ENCODE measurements around the gene KLF2.

The KLF2 gene

DNA sequence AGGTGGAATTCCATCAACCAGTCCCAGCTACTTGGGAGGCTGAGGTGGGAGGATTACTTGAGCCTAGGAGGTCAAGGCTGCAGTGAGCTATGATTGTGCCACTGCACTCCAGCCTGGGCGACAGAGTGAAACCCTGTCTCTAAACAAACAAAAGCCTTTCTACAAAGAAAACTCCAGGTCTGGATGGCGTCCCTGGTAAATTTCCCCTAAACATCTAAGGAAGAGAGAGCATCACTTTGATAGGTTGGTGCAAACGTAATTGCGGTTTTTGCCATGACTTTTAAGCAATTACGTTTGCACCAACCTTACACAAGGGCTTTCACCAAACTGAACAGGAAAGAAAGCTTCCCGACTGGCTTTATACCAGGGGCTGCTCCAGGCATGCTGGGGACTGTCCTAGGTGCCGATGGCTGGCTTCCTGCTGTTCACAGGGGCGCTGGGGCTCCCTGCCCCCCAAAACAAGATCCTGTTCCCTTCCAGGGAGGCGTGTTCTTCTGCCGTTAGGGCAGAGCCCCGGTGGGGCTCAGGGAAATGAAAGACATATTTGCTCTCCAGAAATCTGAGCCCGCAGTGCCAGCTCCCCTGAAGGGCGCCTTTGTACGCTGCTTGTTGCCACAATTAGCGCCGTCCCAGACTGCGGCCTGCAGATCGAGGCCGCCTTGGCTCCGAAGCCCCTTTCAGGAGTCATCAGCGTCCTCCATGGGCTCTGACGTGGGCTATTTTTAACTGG, 38.7 kb upstream of the KLF2 start:
- Mint-ChIP-seq H3K36me3 (ENCODE audit: low read depth) (no peaks in the 10 kb centered on the region), H3K27ac (peak overlapping the region; percentile 59 to 100 (median 81)), H3K9me3 (no peaks in the 10 kb centered on the region), H3K4me3 (peak overlapping the region in 1 of 3 experiments; percentile 51), H3K27me3 (ENCODE audit: low read depth) (peaks cover 28% of the 10 kb centered on the region), H3K4me1 (peaks cover 51% of the 10 kb centered on the region)
- no peak for TF ChIP-seq CTCF (IDR thresholded peaks at IDR 0.05; ENCODE audit: unreplicated experiment in 3 of 3)

DNA sequence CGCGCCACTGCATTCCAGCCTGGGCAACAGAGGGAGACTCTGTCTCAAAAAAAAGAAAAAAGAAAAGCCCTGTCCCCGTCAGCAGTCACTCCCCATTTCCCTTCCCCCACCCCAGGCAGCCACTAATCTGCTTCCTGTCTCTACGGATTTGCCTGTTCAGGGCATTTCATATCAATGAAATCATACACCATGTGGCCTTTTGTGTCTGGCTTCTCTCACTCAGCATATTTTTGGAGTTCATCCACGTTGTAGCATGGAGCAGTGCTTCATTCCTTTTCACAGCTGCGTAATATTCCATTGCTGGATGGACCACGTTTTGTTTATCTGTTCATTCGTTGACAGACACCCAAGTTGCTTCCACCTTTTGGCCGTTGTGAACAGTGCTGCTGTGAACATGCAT, 36.1 kb upstream of the KLF2 start:
- Mint-ChIP-seq H3K4me3 (no peak overlapping the region), H3K4me1 (peaks cover 43% of the 10 kb centered on the region), H3K9me3 (no peaks in the 10 kb centered on the region), H3K27ac (peak overlapping the region in 1 of 3 experiments; percentile 68), H3K27me3 (ENCODE audit: low read depth) (peaks cover 23% of the 10 kb centered on the region), H3K36me3 (ENCODE audit: low read depth) (no peaks in the 10 kb centered on the region)
- no peak for TF ChIP-seq CTCF (IDR thresholded peaks at IDR 0.05; ENCODE audit: unreplicated experiment in 3 of 3)

DNA sequence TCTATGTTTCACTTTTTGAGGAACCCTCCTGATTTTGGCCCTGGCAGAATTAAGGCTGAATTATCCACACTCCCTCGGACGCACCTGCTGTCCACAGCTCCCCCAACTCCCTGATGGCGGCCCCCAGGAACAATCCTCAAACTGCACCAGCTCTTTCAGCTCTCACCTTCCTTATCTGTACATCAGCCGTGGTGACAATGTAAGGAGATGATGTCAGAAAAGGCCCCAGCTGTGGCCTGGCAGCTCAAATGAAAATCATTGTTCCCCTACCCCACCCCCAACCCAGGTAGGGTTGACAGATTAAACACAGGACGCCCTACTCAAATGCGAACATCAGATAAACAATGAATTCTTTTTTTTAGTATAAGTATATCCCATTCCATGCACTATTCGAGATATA, 35.0 kb upstream of the KLF2 start:
- Mint-ChIP-seq H3K4me1 (peaks cover 39% of the 10 kb centered on the region), H3K27me3 (ENCODE audit: low read depth) (peaks cover 18% of the 10 kb centered on the region), H3K36me3 (ENCODE audit: low read depth) (no peaks in the 10 kb centered on the region), H3K9me3 (no peaks in the 10 kb centered on the region), H3K4me3 (no peak overlapping the region), H3K27ac (peak overlapping the region in 2 of 3 experiments; percentile 33 to 74)
- TF ChIP-seq CTCF (IDR thresholded peaks at IDR 0.05; ENCODE audit: unreplicated experiment in 3 of 3) = no peak

- Mint-ChIP-seq H3K36me3 (ENCODE audit: low read depth) (no peaks in the 10 kb centered on the region), H3K27ac (peak overlapping the region; percentile 35 to 83 (median 79)), H3K9me3 (no peaks in the 10 kb centered on the region), H3K27me3 (ENCODE audit: low read depth) (peaks cover 15% of the 10 kb centered on the region), H3K4me3 (no peak overlapping the region), H3K4me1 (peaks cover 34% of the 10 kb centered on the region)
- no peak for TF ChIP-seq CTCF (IDR thresholded peaks at IDR 0.05; ENCODE audit: unreplicated experiment in 3 of 3)
Measured at GRCh38 chr19:16290692-16291091, 33.9 kb upstream of the KLF2 start.

GRCh38 chr19:16293118-16294091, 31.2 kb upstream of the KLF2 start:
- TF ChIP-seq CTCF (IDR thresholded peaks at IDR 0.05; ENCODE audit: unreplicated experiment in 3 of 3) = no peak
- H3K27me3 Mint-ChIP-seq (ENCODE audit: low read depth) = peaks cover 9% of the 10 kb centered on the region
- peaks cover 17% of the 10 kb centered on the region for H3K4me1 Mint-ChIP-seq
- no peaks in the 10 kb centered on the region for H3K36me3 Mint-ChIP-seq (ENCODE audit: low read depth)
- no peaks in the 10 kb centered on the region for H3K9me3 Mint-ChIP-seq
- H3K4me3 Mint-ChIP-seq = peak overlapping the region; percentile 66 to 80 (median 71)
- H3K27ac Mint-ChIP-seq = peak overlapping the region; percentile 99

All from nephron (organoid).